HepG2 (cell line): ENCODE measurements around the gene BTN1A1. TPM values are rescaled to one million over a fixed set of nuclear protein-coding genes. Genes with fewer than 3 reads are reported as not detected.
A peak's percentile ranks its signal among the peaks of the same experiment; 100 is the strongest.

Experiments used
- AGO2 ChIP-seq: fragments of 200-400 bp; formaldehyde crosslinking; optimal IDR thresholded peaks from 2 replicates; pipeline ENCODE3; 2017; ENCODE audit warnings: mild to moderate bottlenecking, low read depth, low read length, moderate library complexity
- ARNT ChIP-seq: fragments of 450-650 bp; IDR thresholded peaks from 2 replicates; pipeline ENCODE4 v1.6.1; 2017
- ATF7-NPFF ChIP-seq: sonication (generic); formaldehyde crosslinking; IDR thresholded peaks from 2 replicates; pipeline ENCODE4 v1.8.1; 2023; ENCODE audit warnings: mild to moderate bottlenecking, low read depth, missing genetic modification reagents, moderate library complexity
- CCDC6 ChIP-seq: sonication (generic); formaldehyde crosslinking; IDR thresholded peaks from 2 replicates; pipeline ENCODE4 v1.8.1; 2022; ENCODE audit warnings: mild to moderate bottlenecking, missing genetic modification reagents, moderate library complexity
- DMAP1 ChIP-seq: IDR thresholded peaks from 2 replicates; pipeline ENCODE4 v1.6.1; 2016
- DNMT3B ChIP-seq: conservative IDR thresholded peaks from 2 replicates; pipeline ENCODE4 v1.6.1; 2016; ENCODE audit warnings: missing biosample characterization, control low read depth
- ELF3 ChIP-seq: IDR thresholded peaks from 2 replicates; pipeline ENCODE4 v1.6.1; 2016; ENCODE audit warnings: missing genetic modification reagents, missing compliant biosample characterization
- GZF1 ChIP-seq: sonication (generic); formaldehyde crosslinking; IDR thresholded peaks from 2 replicates; pipeline ENCODE4 v1.5.1; 2020; ENCODE audit warnings: mild to moderate bottlenecking, missing genetic modification reagents
- KLF16 ChIP-seq, 2 experiments: sonication (generic) in 1 of 2; formaldehyde crosslinking in 1 of 2; IDR thresholded peaks; 2 replicates each; pipeline versions ENCODE4 v1.6.1 to v1.8.0; 2016 to 2023; ENCODE audit warnings: missing genetic modification reagents in 2 of 2, missing compliant biosample characterization in 1 of 2
- RXRA ChIP-seq: sonication (generic); formaldehyde crosslinking; IDR thresholded peaks from 2 replicates; pipeline ENCODE4 v1.5.1; 2020; ENCODE audit warnings: missing genetic modification reagents
- TOPORS ChIP-seq: sonication (generic); formaldehyde crosslinking; IDR thresholded peaks from 2 replicates; pipeline ENCODE4 v1.8.0; 2023; ENCODE audit warnings: mild to moderate bottlenecking, missing genetic modification reagents
- ZNF354B ChIP-seq: sonication (generic); formaldehyde crosslinking; IDR thresholded peaks from 2 replicates; pipeline ENCODE4 v1.8.0; 2022; ENCODE audit warnings: mild to moderate bottlenecking, missing genetic modification reagents
- ZNF367 ChIP-seq: sonication (generic); formaldehyde crosslinking; IDR thresholded peaks from 2 replicates; pipeline ENCODE4 v1.4.0; 2020; ENCODE audit warnings: missing genetic modification reagents, borderline replicate concordance
- ZNF501 ChIP-seq: sonication (generic); formaldehyde crosslinking; IDR thresholded peaks from 2 replicates; pipeline ENCODE4 v1.5.1; 2020; ENCODE audit warnings: mild to moderate bottlenecking, moderate library complexity, missing genetic modification reagents
- ZNF746 ChIP-seq: sonication (generic); formaldehyde crosslinking; IDR thresholded peaks from 2 replicates; pipeline ENCODE4 v1.8.0; 2022; ENCODE audit warnings: mild to moderate bottlenecking, missing genetic modification reagents
- ZNF891 ChIP-seq: sonication (generic); formaldehyde crosslinking; IDR thresholded peaks from 2 replicates; pipeline ENCODE4 v1.5.0; 2020; ENCODE audit warnings: mild to moderate bottlenecking, missing genetic modification reagents
- polyA plus RNA-seq, 8 experiments: library from polyadenylated mRNA; depleted of rRNA in 3 of 8; stranded (reverse) in 7 of 8; unstranded in 1 of 8; fragments of >200 nt; fragmentation: Illumina TruSeq in 4 of 8; extraction: Trizol in 4 of 8; gene quantifications; 2 replicates each; pipeline versions ENCODE4 v1.2.1 to v1.2.3, GENCODE V29; 2011 to 2016; ENCODE audit warnings: low read depth in 4 of 8, missing spikeins in 1 of 8, mixed read lengths in 1 of 8; ENCODE audit not compliant: insufficient read depth in 1 of 8
- total RNA-seq, 5 experiments: library from RNA; depleted of rRNA; stranded (reverse); fragments of >200 nt; fragmentation: Illumina TruSeq; extraction: Trizol; gene quantifications; 2 replicates each; pipeline ENCODE4 v1.2.3, GENCODE V29; 2016; ENCODE audit warnings: low read depth in 1 of 5
- TF ChIP-seq, protein P1 (sequence below): IDR thresholded peaks from 2 replicates; pipeline ENCODE4 v1.6.1; 2018; ENCODE audit warnings: missing genetic modification reagents
- TF ChIP-seq, protein P2 (sequence below): sonication (generic); formaldehyde crosslinking; IDR thresholded peaks from 2 replicates; pipeline ENCODE4 v1.9.0; 2021; ENCODE audit warnings: missing genetic modification reagents, mild to moderate bottlenecking, borderline replicate concordance
- TF ChIP-seq, protein P3 (sequence below): sonication (generic); formaldehyde crosslinking; IDR thresholded peaks from 2 replicates; pipeline ENCODE4 v1.5.0; 2020; ENCODE audit warnings: missing genetic modification reagents, mild to moderate bottlenecking, borderline replicate concordance
- TF ChIP-seq, protein P4 (sequence below): IDR thresholded peaks from 2 replicates; pipeline ENCODE4 v1.6.1; 2016; ENCODE audit warnings: missing compliant biosample characterization, missing genetic modification reagents, borderline replicate concordance

Gene BTN1A1
- total and polyA plus RNA-seq, 2 of the 13 experiments (the other 11 are each of a cell fraction or from before 2014, with no cell fraction given), result 0.04 TPM; not detected in 1

DNA sequence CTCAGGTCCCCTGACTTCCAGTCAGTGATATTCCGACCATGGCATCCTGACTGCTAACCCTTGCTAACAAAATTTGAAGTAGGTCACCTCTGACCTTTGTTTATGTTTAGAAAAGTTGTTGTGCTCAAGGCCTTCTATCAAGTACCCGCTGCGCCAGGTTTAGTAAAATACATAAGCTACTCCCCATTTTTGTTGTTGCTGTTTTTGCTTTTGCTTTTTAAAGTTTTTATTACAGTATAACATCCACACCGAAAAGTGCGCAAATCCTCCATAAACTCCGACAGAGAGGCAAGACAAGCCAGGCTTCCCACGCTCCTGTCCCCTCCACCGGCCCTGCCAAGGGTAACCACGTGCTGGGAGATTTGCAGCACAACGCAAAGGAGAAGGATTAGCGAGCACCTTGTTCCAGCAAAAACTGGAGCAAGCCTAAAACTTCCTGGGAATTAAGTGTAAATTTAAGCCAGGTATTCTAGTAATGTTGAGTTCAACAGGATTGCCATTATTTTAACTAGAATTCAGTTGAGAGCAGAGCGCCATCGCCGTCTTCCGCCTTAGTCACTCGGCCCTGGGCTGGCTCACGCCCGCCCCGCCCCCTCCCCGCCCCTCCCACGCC lies 20.2 kb downstream of the BTN1A1 start (continued):
- TF ChIP-seq, protein P1, sequence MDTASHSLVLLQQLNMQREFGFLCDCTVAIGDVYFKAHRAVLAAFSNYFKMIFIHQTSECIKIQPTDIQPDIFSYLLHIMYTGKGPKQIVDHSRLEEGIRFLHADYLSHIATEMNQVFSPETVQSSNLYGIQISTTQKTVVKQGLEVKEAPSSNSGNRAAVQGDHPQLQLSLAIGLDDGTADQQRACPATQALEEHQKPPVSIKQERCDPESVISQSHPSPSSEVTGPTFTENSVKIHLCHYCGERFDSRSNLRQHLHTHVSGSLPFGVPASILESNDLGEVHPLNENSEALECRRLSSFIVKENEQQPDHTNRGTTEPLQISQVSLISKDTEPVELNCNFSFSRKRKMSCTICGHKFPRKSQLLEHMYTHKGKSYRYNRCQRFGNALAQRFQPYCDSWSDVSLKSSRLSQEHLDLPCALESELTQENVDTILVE (CRISPR knock-in tag), result peak; percentile 87
- TF ChIP-seq ZNF367 (CRISPR knock-in tag) (no peak), GZF1 (peak; percentile 83; the same call in 1 of the 2 replicates), ATF7-NPFF (CRISPR knock-in tag) (peak; percentile 83), ELF3 (CRISPR knock-in tag) (peak; percentile 56; the same call in 1 of the 2 replicates), ZNF891 (CRISPR knock-in tag) (peak; percentile 77), DMAP1 (CRISPR knock-in tag) (peak; percentile 89), ZNF354B (CRISPR knock-in tag) (peak; percentile 28; the same call in 1 of the 2 replicates), ZNF501 (CRISPR knock-in tag) (peak; percentile 93), ARNT (no peak), ZNF746 (CRISPR knock-in tag) (peak; percentile 90; the same call in 1 of the 2 replicates), DNMT3B (CRISPR knock-in tag) (0 out of 2 replicates have a peak, but pooled peaks have one; percentile 57), TOPORS (no peak), KLF16 (CRISPR knock-in tag; IDR thresholded peaks at IDR 0.05) (peak in 1 of 2 experiments; percentile 87; a peak in 2 of 4 replicates), CCDC6 (CRISPR knock-in tag) (0 out of 2 replicates have a peak, but pooled peaks have one; percentile 37), AGO2 (peak; percentile 36), RXRA (peak; percentile 46; the same call in 1 of the 2 replicates)
- TF ChIP-seq, protein P2, sequence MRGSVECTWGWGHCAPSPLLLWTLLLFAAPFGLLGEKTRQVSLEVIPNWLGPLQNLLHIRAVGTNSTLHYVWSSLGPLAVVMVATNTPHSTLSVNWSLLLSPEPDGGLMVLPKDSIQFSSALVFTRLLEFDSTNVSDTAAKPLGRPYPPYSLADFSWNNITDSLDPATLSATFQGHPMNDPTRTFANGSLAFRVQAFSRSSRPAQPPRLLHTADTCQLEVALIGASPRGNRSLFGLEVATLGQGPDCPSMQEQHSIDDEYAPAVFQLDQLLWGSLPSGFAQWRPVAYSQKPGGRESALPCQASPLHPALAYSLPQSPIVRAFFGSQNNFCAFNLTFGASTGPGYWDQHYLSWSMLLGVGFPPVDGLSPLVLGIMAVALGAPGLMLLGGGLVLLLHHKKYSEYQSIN (CRISPR knock-in tag), result no peak
- TF ChIP-seq, protein P3, sequence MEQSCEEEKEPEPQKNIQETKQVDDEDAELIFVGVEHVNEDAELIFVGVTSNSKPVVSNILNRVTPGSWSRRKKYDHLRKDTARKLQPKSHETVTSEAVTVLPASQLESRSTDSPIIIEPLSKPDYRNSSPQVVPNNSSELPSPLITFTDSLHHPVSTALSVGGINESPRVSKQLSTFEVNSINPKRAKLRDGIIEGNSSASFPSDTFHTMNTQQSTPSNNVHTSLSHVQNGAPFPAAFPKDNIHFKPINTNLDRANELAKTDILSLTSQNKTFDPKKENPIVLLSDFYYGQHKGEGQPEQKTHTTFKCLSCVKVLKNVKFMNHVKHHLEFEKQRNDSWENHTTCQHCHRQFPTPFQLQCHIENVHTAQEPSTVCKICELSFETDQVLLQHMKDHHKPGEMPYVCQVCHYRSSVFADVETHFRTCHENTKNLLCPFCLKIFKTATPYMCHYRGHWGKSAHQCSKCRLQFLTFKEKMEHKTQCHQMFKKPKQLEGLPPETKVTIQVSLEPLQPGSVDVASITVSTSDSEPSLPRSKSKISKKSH (CRISPR knock-in tag), result peak; percentile 59; the same call in 1 of the 2 replicates
- TF ChIP-seq, protein P4, sequence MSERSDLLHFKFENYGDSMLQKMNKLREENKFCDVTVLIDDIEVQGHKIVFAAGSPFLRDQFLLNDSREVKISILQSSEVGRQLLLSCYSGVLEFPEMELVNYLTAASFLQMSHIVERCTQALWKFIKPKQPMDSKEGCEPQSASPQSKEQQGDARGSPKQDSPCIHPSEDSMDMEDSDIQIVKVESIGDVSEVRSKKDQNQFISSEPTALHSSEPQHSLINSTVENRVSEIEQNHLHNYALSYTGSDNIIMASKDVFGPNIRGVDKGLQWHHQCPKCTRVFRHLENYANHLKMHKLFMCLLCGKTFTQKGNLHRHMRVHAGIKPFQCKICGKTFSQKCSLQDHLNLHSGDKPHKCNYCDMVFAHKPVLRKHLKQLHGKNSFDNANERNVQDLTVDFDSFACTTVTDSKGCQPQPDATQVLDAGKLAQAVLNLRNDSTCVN (CRISPR knock-in tag), result peak; percentile 78
